Measurements from ENCODE around the gene VPS36.
"Not testable (repeated sequence)": the region's sequence is repeated elsewhere in the genome, so short reads cannot be mapped to it uniquely, and the experiment has no call there.

Gene VPS36

DNA sequence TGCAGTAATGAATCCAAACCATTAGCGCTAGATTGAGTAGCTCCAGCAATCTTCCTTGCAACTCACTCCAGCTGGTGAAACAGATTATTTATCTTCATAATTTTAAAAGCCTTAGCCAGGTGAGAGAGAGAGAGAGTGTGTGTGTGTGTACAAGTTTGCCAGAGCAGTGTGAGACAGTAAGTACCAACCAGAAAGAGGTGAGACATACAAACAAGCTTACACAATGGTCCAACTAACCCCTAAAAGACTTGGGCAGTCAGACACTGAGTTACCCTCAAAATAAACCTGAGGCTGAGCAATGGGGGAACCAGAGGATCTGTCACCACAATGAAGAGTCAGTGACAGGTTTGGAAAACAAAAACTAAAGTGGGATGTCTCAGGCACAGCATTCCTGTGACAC, 36.4 kb downstream of the VPS36 start:
- TF ChIP-seq, protein P1, sequence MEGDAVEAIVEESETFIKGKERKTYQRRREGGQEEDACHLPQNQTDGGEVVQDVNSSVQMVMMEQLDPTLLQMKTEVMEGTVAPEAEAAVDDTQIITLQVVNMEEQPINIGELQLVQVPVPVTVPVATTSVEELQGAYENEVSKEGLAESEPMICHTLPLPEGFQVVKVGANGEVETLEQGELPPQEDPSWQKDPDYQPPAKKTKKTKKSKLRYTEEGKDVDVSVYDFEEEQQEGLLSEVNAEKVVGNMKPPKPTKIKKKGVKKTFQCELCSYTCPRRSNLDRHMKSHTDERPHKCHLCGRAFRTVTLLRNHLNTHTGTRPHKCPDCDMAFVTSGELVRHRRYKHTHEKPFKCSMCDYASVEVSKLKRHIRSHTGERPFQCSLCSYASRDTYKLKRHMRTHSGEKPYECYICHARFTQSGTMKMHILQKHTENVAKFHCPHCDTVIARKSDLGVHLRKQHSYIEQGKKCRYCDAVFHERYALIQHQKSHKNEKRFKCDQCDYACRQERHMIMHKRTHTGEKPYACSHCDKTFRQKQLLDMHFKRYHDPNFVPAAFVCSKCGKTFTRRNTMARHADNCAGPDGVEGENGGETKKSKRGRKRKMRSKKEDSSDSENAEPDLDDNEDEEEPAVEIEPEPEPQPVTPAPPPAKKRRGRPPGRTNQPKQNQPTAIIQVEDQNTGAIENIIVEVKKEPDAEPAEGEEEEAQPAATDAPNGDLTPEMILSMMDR (IDR thresholded peaks at IDR 0.05; ENCODE audit: low read length): no peak
- TF ChIP-seq EZH2 (optimal IDR thresholded peaks at IDR 0.05; ENCODE audit: low read depth, low read length) (no peak), EZH2phosphoT487 (IDR thresholded peaks at IDR 0.05; ENCODE audit: low read length) (no peak)
- no peak overlapping the region for H3K27ac ChIP-seq (ENCODE audit: low read length)
- H3K9me2 ChIP-seq (replicated peaks; ENCODE audit: insufficient read depth, low read length): no peaks in the 10 kb centered on the region
- no peak overlapping the region for H2AFZ ChIP-seq (ENCODE audit: low read length)
- H3K27me3 ChIP-seq (replicated peaks; ENCODE audit: insufficient read depth, low read length): no peaks in the 10 kb centered on the region
- H3K4me3 ChIP-seq (ENCODE audit: low read length): no peak overlapping the region
- H3F3A ChIP-seq (ENCODE audit: insufficient read depth, low read length): no peaks in the 10 kb centered on the region
- DNase-seq: no peak
- no peaks in the 10 kb centered on the region for H3K9me3 ChIP-seq (replicated peaks; ENCODE audit: insufficient read depth, low read length)
- H3K4me2 ChIP-seq (ENCODE audit: low read depth, low read length): no peak overlapping the region
- no peaks in the 10 kb centered on the region for H3K4me1 ChIP-seq (ENCODE audit: low read length)
- H3K36me3 ChIP-seq (replicated peaks; ENCODE audit: insufficient read depth, low read length): no peaks in the 10 kb centered on the region
- no peaks in the 10 kb centered on the region for H3K79me2 ChIP-seq (ENCODE audit: low read length)
- H3K9ac ChIP-seq (ENCODE audit: low read length): no peak overlapping the region
- H4K20me1 ChIP-seq (ENCODE audit: insufficient read depth, low read length): no peaks in the 10 kb centered on the region

DNA sequence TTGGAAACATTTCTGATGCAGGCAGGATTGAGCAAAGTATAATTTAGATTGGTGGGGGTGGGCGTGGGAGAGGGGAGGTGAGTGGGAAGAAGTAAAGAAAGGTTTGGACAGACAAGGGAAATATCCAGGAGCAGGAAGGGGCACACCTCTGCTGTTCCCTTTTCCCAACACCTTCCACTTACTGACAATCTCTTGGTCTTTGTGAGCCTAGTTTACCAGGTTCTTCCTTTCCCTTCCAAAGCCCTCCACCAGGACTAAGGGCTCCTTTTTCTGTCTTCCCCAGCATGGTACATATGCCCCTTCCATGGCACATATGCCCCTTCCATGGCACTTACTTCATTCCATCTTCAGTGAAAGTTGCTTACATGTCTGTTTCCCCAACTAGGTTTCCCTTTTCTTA, 38.3 kb downstream of the VPS36 start:
- no peaks in the 10 kb centered on the region for H3K79me2 ChIP-seq (ENCODE audit: low read length)
- H3K4me1 ChIP-seq (ENCODE audit: low read length): no peaks in the 10 kb centered on the region
- no peak overlapping the region for H3K4me3 ChIP-seq (ENCODE audit: low read length)
- no peaks in the 10 kb centered on the region for H3K36me3 ChIP-seq (replicated peaks; ENCODE audit: insufficient read depth, low read length)
- no peaks in the 10 kb centered on the region for H4K20me1 ChIP-seq (ENCODE audit: insufficient read depth, low read length)
- H3K9ac ChIP-seq (ENCODE audit: low read length): no peak overlapping the region
- no peaks in the 10 kb centered on the region for H3K9me3 ChIP-seq (replicated peaks; ENCODE audit: insufficient read depth, low read length)
- H3F3A ChIP-seq (ENCODE audit: insufficient read depth, low read length): no peaks in the 10 kb centered on the region
- H3K27ac ChIP-seq (ENCODE audit: low read length): no peak overlapping the region
- TF ChIP-seq, protein P1 (IDR thresholded peaks at IDR 0.05; ENCODE audit: low read length): no peak
- no peak for TF ChIP-seq EZH2 (optimal IDR thresholded peaks at IDR 0.05; ENCODE audit: low read depth, low read length)
- no peak for TF ChIP-seq EZH2phosphoT487 (IDR thresholded peaks at IDR 0.05; ENCODE audit: low read length)
- no peak overlapping the region for H3K4me2 ChIP-seq (ENCODE audit: low read depth, low read length)
- no peak for DNase-seq
- H3K9me2 ChIP-seq (replicated peaks; ENCODE audit: insufficient read depth, low read length): no peaks in the 10 kb centered on the region
- no peak overlapping the region for H2AFZ ChIP-seq (ENCODE audit: low read length)
- no peaks in the 10 kb centered on the region for H3K27me3 ChIP-seq (replicated peaks; ENCODE audit: insufficient read depth, low read length)

DNA sequence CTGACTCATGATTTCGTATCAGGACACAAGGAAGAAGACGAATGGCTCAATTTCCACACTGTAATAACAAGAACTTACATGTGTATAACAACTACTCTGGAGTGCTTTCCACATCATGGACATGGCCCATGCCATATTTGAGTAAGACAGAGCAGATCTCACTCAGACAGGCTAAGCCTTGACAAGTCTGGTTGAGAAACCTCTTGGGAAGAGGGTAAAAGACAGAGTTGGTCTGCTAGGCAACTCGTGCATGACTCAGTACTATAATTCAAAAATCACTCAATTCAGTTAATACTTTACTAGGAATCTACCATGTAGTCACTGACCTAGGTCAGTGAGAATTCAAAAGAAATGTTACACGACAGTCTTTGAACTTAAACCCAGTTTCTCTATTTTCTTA, 38.8 kb downstream of the VPS36 start:
- Histone ChIP-seq H3K36me3 (replicated peaks; ENCODE audit: insufficient read depth, low read length) (no peaks in the 10 kb centered on the region), H3K4me2 (ENCODE audit: low read depth, low read length) (no peak overlapping the region), H3K4me1 (ENCODE audit: low read length) (no peaks in the 10 kb centered on the region), H3K27ac (ENCODE audit: low read length) (no peak overlapping the region), H3K4me3 (ENCODE audit: low read length) (no peak overlapping the region), H3F3A (ENCODE audit: insufficient read depth, low read length) (no peaks in the 10 kb centered on the region), H3K9me3 (replicated peaks; ENCODE audit: insufficient read depth, low read length) (no peaks in the 10 kb centered on the region), H3K79me2 (ENCODE audit: low read length) (no peaks in the 10 kb centered on the region), H3K9ac (ENCODE audit: low read length) (no peak overlapping the region), H4K20me1 (ENCODE audit: insufficient read depth, low read length) (no peaks in the 10 kb centered on the region), H3K27me3 (replicated peaks; ENCODE audit: insufficient read depth, low read length) (no peaks in the 10 kb centered on the region), H2AFZ (ENCODE audit: low read length) (no peak overlapping the region), H3K9me2 (replicated peaks; ENCODE audit: insufficient read depth, low read length) (no peaks in the 10 kb centered on the region)
- TF ChIP-seq EZH2 (optimal IDR thresholded peaks at IDR 0.05; ENCODE audit: low read depth, low read length) (no peak), EZH2phosphoT487 (IDR thresholded peaks at IDR 0.05; ENCODE audit: low read length) (no peak)
- TF ChIP-seq, protein P1 (IDR thresholded peaks at IDR 0.05; ENCODE audit: low read length): no peak
- DNase-seq: no peak

DNA sequence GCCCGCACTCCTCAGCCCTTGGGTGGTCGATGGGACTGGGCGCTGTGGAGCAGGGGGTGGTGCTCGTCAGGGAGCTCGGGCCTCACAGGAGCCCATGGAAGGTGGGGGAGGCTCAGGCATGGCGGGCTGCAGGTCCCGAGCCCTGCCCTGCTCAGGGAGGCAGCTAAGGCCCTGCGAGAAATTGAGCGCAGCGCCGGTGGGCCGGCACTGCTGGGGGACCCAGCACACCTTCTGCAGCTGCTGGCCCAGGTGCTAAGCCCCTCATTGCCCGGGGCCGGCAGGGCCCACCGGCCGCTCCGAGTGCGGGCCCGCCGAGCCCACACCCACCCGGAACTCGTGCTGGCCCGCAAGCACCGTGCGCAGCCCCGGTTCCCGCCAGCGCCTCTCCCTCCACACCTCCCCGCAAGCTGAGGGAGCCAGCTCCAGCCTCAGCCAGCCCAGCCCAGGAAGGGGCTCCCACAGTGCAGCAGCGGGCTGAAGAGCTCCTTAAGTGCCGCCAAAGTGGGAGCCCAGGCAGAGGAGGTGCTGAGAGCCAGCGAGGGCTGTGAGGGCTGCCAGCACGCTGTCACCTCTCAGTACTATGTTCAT, 42.3 kb downstream of the VPS36 start:
- H3K27me3 ChIP-seq (replicated peaks; ENCODE audit: insufficient read depth, low read length); H2AFZ ChIP-seq (ENCODE audit: low read length); H3K4me3 ChIP-seq (ENCODE audit: low read length); H3K9ac ChIP-seq (ENCODE audit: low read length); H3K4me1 ChIP-seq (ENCODE audit: low read length); DNase-seq; H3K36me3 ChIP-seq (replicated peaks; ENCODE audit: insufficient read depth, low read length); H3K4me2 ChIP-seq (ENCODE audit: low read depth, low read length); H3K9me3 ChIP-seq (replicated peaks; ENCODE audit: insufficient read depth, low read length); H3K79me2 ChIP-seq (ENCODE audit: low read length); H3F3A ChIP-seq (ENCODE audit: insufficient read depth, low read length); H3K27ac ChIP-seq (ENCODE audit: low read length); H3K9me2 ChIP-seq (replicated peaks; ENCODE audit: insufficient read depth, low read length); H4K20me1 ChIP-seq (ENCODE audit: insufficient read depth, low read length): not testable (repeated sequence)

DNA sequence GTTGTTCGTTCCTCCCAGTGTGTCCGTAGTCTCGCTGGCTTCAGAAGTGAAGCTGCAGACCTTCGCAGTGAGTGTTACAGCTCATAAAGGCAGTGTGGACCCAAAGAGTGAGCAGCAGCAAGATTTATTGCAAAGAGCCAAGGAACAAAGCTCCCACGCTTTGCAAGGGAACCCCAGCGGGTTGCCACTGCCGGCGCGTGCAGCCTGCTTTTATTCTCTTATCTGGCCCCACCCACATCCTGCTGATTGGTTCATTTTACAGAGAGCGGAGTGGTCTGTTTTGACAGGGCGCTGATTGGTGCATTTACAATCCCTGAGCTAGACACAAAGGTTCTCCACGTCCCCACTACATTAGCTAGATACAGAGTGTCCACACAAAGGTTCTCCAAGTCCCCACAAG, 43.0 kb downstream of the VPS36 start:
- not testable (repeated sequence) for H3K9me3 ChIP-seq (replicated peaks; ENCODE audit: insufficient read depth, low read length)

More for the DNA sequence above, 43.0 kb downstream of the VPS36 start:
- not testable (repeated sequence) for H3K27ac ChIP-seq (ENCODE audit: low read length); H4K20me1 ChIP-seq (ENCODE audit: insufficient read depth, low read length); H3K4me1 ChIP-seq (ENCODE audit: low read length); H3K36me3 ChIP-seq (replicated peaks; ENCODE audit: insufficient read depth, low read length); H3K9ac ChIP-seq (ENCODE audit: low read length); H3K4me2 ChIP-seq (ENCODE audit: low read depth, low read length); H2AFZ ChIP-seq (ENCODE audit: low read length); H3K9me2 ChIP-seq (replicated peaks; ENCODE audit: insufficient read depth, low read length); H3K4me3 ChIP-seq (ENCODE audit: low read length); H3F3A ChIP-seq (ENCODE audit: insufficient read depth, low read length); DNase-seq; H3K79me2 ChIP-seq (ENCODE audit: low read length); H3K27me3 ChIP-seq (replicated peaks; ENCODE audit: insufficient read depth, low read length)

All from MM.1S (cell line).